Measurements from ENCODE around the gene KCNC4.

- TF ChIP-seq CTCF (IDR thresholded peaks at IDR 0.05) = peak; percentile 57 to 88 (median 74)
- no peak for TF ChIP-seq POLR2A (IDR thresholded peaks at IDR 0.05)
These were observed 13.0 kb upstream of the KCNC4 start for GRCh38 chr1:110196917-110197765.
